Small intestine (tissue), 7 donors: ENCODE results near the gene CILP2. TPM values are rescaled to one million over a fixed set of nuclear protein-coding genes. Genes with fewer than 3 reads are reported as not detected.

Source experiments
- DNase-seq, 2 donors: peaks; one replicate each; pipeline versions ENCODE4 v3.0.0 to v3.0.0-alpha.2; 2013
- FAIRE-seq: peaks from 2 replicates; lab custom pipeline; 2012; peaks lifted over from hg19 to GRCh38; lab: Jason Lieb, UNC
- H3K27ac ChIP-seq, 3 donors: one replicate each; pipeline ENCODE4 v1.5.1; 2013; ENCODE audit warnings: low read length in 2 of 3, mild to moderate bottlenecking in 2 of 3, control low read depth in 1 of 3, inconsistent platforms in 1 of 3, low read depth in 1 of 3, moderate library complexity in 1 of 3
- H3K27me3 ChIP-seq, 3 donors: one replicate each; pipeline ENCODE4 v1.6.1; 2013; ENCODE audit warnings: low read length in 3 of 3, inconsistent platforms in 1 of 3; ENCODE audit not compliant: control insufficient read depth in 3 of 3, insufficient read depth in 3 of 3
- H3K36me3 ChIP-seq, 3 donors: one replicate each; pipeline ENCODE4 v1.6.1; 2013; ENCODE audit warnings: low read length in 3 of 3, inconsistent platforms in 1 of 3, low read depth in 1 of 3, mild to moderate bottlenecking in 1 of 3, moderate library complexity in 1 of 3; ENCODE audit not compliant: control insufficient read depth in 3 of 3, insufficient read depth in 2 of 3
- H3K4me1 ChIP-seq, 3 donors: one replicate each; pipeline ENCODE4 v1.6.1; 2013; ENCODE audit warnings: low read length in 2 of 3, inconsistent platforms in 1 of 3, low read depth in 1 of 3, mild to moderate bottlenecking in 1 of 3, moderate library complexity in 1 of 3; ENCODE audit not compliant: control insufficient read depth in 3 of 3, insufficient read depth in 2 of 3
- H3K4me3 ChIP-seq, 3 donors: one replicate each; pipeline ENCODE4 v1.5.1; 2013; ENCODE audit warnings: low read length in 3 of 3, control low read depth in 1 of 3, inconsistent platforms in 1 of 3, low read depth in 1 of 3, mild to moderate bottlenecking in 1 of 3, moderate library complexity in 1 of 3
- H3K9me3 ChIP-seq, 2 donors: one replicate each; pipeline ENCODE4 v1.6.1; 2013; ENCODE audit warnings: low read depth in 1 of 2, low read length in 1 of 2; ENCODE audit not compliant: control insufficient read depth in 2 of 2, insufficient read depth in 1 of 2
- WGBS, 3 donors: extraction: QIAGEN DNeasy Blood & Tissue Kit; methylation state at CpG; one replicate each; pipeline ENCODE4 v1.1.7; 2013; 5-methylcytosine and 5-hydroxymethylcytosine counted together
- polyA plus RNA-seq, 4 donors: library from polyadenylated mRNA; stranded (reverse) in 3 of 4; unstranded in 1 of 4; fragments of 200-250 nt in 3 of 4; fragments of 120-200 nt in 1 of 4; gene quantifications; one replicate each; pipeline versions ENCODE4 v1.2.1 to v1.2.3, GENCODE V29; 2013
- donor health status: healthy with polysubstance abuse.
- donor health status: control.
- donor health status: control.
- donor health status: Bipolar disorder and iron deficiency.
- donor health status: healthy.

The CILP2 gene
- polyA plus RNA-seq, 4 donors: 0.09 to 0.13 TPM; not detected in 2

DNA sequence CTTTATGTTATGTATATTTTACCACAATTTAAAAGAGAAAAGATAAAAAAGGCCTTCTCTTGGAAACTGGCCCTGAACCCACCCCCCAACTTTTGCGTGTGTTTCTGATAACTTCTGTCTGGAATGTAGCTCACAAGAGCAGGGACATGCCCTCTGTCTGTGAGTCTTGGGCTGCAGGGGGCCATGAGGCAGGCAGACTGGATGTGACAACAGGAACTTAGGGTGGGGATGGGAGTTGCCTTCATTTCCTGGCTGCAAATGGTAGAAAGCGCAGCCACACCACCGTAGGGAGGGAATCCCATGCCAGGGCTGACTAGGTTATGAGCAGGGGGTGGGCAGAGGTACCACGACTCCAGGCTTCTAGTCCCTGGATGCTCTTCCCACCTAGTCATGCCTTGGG, 21.9 kb downstream of the CILP2 start:
- Histone ChIP-seq H3K27ac (no peak overlapping the region), H3K4me1 (no peaks in the 10 kb centered on the region), H3K27me3 (no peaks in the 10 kb centered on the region), H3K4me3 (no peak overlapping the region), H3K9me3 (no peaks in the 10 kb centered on the region), H3K36me3 (no peaks in the 10 kb centered on the region)
- DNase-seq (no peak), FAIRE-seq (no peak)
- 66 to 88% (median 85%) methylated on average over 4 of the region's 4 CpGs for WGBS, 3 donors

DNA sequence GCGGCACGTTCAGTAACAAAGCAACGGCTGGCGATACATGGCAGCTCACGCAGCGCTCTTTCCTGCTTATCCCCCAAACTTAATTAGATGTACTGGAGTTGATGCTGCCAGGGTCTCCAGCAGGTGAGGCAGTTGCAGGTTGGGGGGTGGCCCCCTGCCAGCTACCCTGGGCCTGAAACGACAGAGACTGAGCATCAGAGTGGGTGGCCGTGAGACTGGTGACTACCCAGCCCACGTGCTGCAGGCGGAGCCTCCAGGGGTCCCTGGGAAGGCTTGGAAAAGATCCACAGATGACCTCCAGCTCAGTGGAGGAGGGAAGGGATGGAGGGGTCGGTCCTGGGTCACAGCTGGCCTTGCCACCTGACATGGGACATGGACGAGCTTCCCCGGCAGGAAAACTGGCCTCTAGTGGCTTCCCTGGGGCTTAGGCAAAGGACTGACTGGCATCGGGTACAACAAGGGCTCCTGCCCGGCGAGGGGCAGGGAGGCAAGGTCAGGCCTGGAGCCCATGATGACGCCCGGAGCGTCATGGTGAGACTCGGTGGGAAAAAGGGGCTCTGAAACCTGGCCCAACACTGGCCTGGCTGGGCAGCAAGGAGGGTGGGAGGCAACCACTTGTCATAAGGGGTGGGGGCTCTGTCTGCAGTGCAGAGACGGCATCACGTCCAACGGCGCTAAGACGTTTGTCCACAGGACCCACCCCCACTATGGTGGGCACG, 24.0 kb downstream of the CILP2 start:
- Histone ChIP-seq H3K4me3 (no peak overlapping the region), H3K9me3 (no peaks in the 10 kb centered on the region), H3K36me3 (no peaks in the 10 kb centered on the region), H3K4me1 (no peaks in the 10 kb centered on the region), H3K27me3 (no peaks in the 10 kb centered on the region), H3K27ac (no peak overlapping the region)
- FAIRE-seq (no peak), DNase-seq (no peak)
- WGBS, 3 donors: 86 to 92% (median 88%) methylated on average over 26 of the region's 26 CpGs

GRCh38 chr19:19562665-19563347, 24.7 kb downstream of the CILP2 start:
- no peak for FAIRE-seq

DNA sequence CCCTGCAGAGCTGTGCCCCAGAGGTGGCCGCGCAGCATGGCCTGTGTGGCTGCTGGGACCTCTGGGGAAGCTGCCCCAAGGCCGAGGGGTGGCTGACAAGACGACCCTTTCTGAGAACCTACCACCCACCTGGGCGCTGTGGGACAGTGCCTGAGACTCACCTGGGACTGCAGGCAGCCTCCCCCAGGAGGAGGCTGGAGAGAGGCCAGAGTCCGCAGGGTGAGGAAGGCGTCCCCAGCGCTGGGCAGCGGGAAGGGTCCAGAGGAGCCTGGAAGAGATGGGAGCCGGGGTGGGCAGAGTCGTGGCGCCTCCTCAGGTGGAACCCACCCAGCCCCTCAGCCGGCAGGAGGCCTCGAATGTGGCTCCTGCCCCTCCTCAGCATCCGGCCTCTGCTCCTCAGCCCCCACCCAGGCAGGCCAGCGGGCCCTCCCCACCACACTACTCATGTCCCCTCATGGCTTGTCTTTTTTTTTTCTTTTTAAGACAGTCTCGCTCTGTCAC, 25.3 kb downstream of the CILP2 start:
- no peaks in the 10 kb centered on the region for H3K9me3 ChIP-seq
- H3K27ac ChIP-seq: no peak overlapping the region
- WGBS, 3 donors: 87 to 89% (median 89%) methylated on average over 16 to 17 of the region's 17 CpGs
- no peaks in the 10 kb centered on the region for H3K36me3 ChIP-seq
- FAIRE-seq (no peak), DNase-seq (no peak)
- no peak overlapping the region for H3K4me3 ChIP-seq
- no peaks in the 10 kb centered on the region for H3K4me1 ChIP-seq
- no peaks in the 10 kb centered on the region for H3K27me3 ChIP-seq

More at GRCh38 chr19:19562665-19563347, 24.7 kb downstream of the CILP2 start:
- no peaks in the 10 kb centered on the region for H3K36me3 ChIP-seq
- no peak overlapping the region for H3K27ac ChIP-seq
- H3K27me3 ChIP-seq: no peaks in the 10 kb centered on the region
- WGBS, 3 donors: 61 to 70% (median 65%) methylated on average over 16 to 17 of the region's 17 CpGs
- H3K4me3 ChIP-seq: no peak overlapping the region
- H3K9me3 ChIP-seq: no peaks in the 10 kb centered on the region
- H3K4me1 ChIP-seq: no peaks in the 10 kb centered on the region
- peak in 1 of 2 donors; percentile 43 for DNase-seq

DNA sequence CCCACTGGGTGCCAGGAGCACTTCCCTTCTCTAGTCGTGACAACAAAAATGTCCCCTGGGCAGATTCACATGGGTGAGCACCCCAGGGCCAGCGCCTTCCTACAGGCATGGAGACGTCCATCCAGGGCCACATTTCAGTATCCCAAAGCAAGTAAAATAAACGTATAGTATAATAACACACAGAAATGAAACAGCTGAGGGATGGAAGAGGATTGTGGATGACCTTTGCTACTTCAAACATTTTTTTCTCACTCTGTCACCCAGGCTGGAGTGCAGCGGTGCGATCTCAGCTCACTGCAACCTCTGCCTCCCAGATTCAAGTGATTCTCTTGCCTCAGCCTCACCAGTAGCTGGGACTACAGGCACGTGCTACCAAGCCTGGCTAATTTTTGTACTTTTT, 28.2 kb downstream of the CILP2 start:
- WGBS, 3 donors: 26 to 65% (median 34%) methylated on average over 7 of the region's 7 CpGs
- no peak overlapping the region for H3K4me3 ChIP-seq
- no peak overlapping the region for H3K27ac ChIP-seq
- peaks cover 0 to 3% (median 0%) of the 10 kb centered on the region in 3 donors for H3K36me3 ChIP-seq
- no peaks in the 10 kb centered on the region for H3K9me3 ChIP-seq
- FAIRE-seq (no peak), DNase-seq (peak in 1 of 2 donors; percentile 37)
- H3K27me3 ChIP-seq: no peaks in the 10 kb centered on the region
- no peaks in the 10 kb centered on the region for H3K4me1 ChIP-seq

DNA sequence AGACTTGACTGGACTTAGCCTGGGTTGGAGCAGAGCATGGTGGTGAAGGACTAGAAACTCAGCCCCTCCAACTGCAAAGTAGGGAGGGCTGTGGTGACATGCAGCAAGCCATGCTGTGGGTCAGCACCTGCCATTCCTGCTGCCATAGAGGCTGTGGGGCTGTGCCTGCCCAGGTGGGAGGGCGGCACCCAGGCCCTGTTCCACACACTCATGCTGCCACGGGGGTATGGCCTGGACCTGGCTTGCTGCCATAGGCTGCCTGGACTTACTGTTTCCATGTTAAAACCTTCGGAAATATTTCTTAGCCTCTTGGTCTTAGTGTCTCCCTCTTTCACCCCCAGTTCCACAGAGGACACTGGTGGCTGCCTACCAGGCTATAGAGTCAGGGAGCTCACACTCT, 29.3 kb downstream of the CILP2 start:
- DNase-seq (no peak), FAIRE-seq (no peak)
- Histone ChIP-seq H3K9me3 (no peaks in the 10 kb centered on the region), H3K4me3 (no peak overlapping the region), H3K27me3 (no peaks in the 10 kb centered on the region), H3K4me1 (no peaks in the 10 kb centered on the region), H3K27ac (no peak overlapping the region), H3K36me3 (peaks cover 0 to 3% (median 0%) of the 10 kb centered on the region in 3 donors)
- 73 to 86% (median 85%) methylated on average over 3 of the region's 3 CpGs for WGBS, 3 donors

- no peaks in the 10 kb centered on the region for H3K4me1 ChIP-seq
- FAIRE-seq (no peak), DNase-seq (no peak)
- peaks cover 0 to 3% (median 0%) of the 10 kb centered on the region in 3 donors for H3K36me3 ChIP-seq
- no peak overlapping the region for H3K4me3 ChIP-seq
- H3K27ac ChIP-seq: no peak overlapping the region
- WGBS, 3 donors: 89 to 94% (median 92%) methylated on average over 25 of the region's 25 CpGs
- H3K27me3 ChIP-seq: no peaks in the 10 kb centered on the region
- no peaks in the 10 kb centered on the region for H3K9me3 ChIP-seq
These were observed 31.0 kb downstream of the CILP2 start for GRCh38 chr19:19568802-19569756.

DNA sequence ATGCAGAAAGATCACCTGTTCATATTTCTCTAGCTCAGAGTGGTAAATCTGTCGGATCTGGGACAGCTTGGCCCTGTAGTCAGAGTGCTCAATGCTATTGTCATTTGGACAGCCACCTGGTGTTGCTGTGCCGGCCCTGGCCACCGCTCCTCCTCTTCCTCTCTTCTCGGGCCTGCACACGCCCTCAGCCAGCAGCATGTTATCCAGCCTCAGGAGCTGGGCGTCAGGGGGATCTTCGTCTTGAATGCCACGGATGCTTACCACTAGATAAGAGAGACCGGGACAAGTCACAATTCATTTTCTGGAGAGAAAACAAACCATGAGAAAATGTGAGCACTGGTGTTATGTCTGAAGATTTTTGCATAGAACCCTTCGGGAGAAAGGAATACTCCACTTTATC, 32.5 kb downstream of the CILP2 start:
- H3K27me3 ChIP-seq: no peaks in the 10 kb centered on the region
- no peaks in the 10 kb centered on the region for H3K9me3 ChIP-seq
- DNase-seq (no peak), FAIRE-seq (no peak)
- 87 to 90% (median 90%) methylated on average over 10 of the region's 10 CpGs for WGBS, 3 donors
- H3K4me1 ChIP-seq: no peaks in the 10 kb centered on the region
- no peak overlapping the region for H3K27ac ChIP-seq
- H3K4me3 ChIP-seq: no peak overlapping the region
- H3K36me3 ChIP-seq: peaks cover 0 to 3% (median 0%) of the 10 kb centered on the region in 3 donors
